ACHN (cell line): ENCODE data around the gene MYBPHL.

ENCODE experiments used
- DNase-seq: peaks from one replicate; pipeline ENCODE4 v3.0.0-alpha.2; 2015
- in situ Hi-C: cut with HindIII; loops from 2 replicates; pipeline ENCODE4 v1.10.0; 2017; ENCODE audit warnings: low sequenced_read_pairs, low pct_ligation_motif_present, low pct_unique_long_range_greater_than_20kb

Gene MYBPHL

GRCh38 chr1:109306832-109307273 lies at the start of gene MYBPHL:
MYBPHL (minus strand) TSS chr1:109307011; CDS start chr1:109306991, 20 bp downstream.
- in situ Hi-C loops = no loop called here
- DNase-seq = no peak

- in situ Hi-C loops = no loop called here
- no peak for DNase-seq
These were observed 49.7 kb upstream of the MYBPHL start for GRCh38 chr1:109356505-109356904.

GRCh38 chr1:109354929-109355328 lies 48.1 kb upstream of the MYBPHL start:
- no peak for DNase-seq
- in situ Hi-C loops = no loop called here

GRCh38 chr1:109351457-109351856 lies 44.6 kb upstream of the MYBPHL start:
- DNase-seq = no peak
- in situ Hi-C loops = no loop called here

GRCh38 chr1:109350655-109351054 lies 43.8 kb upstream of the MYBPHL start:
- in situ Hi-C loops = no loop called here

GRCh38 chr1:109350182-109350581 lies 43.4 kb upstream of the MYBPHL start:
- no peak for DNase-seq
- in situ Hi-C loops = no loop called here

More at GRCh38 chr1:109350655-109351054, 43.8 kb upstream of the MYBPHL start:
- DNase-seq = no peak

GRCh38 chr1:109347511-109347910 lies 40.7 kb upstream of the MYBPHL start:
- in situ Hi-C loops = no loop called here
- no peak for DNase-seq

- in situ Hi-C loops = no loop called here
- DNase-seq = no peak
These were observed 35.4 kb upstream of the MYBPHL start for GRCh38 chr1:109341944-109342930.

GRCh38 chr1:109338608-109339007 lies 31.8 kb upstream of the MYBPHL start:
- in situ Hi-C loops = no loop called here
- DNase-seq = no peak

- in situ Hi-C loops = no loop called here
- DNase-seq = no peak
These were observed 31.3 kb upstream of the MYBPHL start for GRCh38 chr1:109338091-109338490.

GRCh38 chr1:109335091-109335490 lies 28.3 kb upstream of the MYBPHL start:
- DNase-seq = no peak
- in situ Hi-C loops = no loop called here

- in situ Hi-C loops = no loop called here
- DNase-seq = no peak
These were observed 24.3 kb upstream of the MYBPHL start for GRCh38 chr1:109331113-109331512.

- DNase-seq = no peak
- in situ Hi-C loops = no loop called here
These were observed 20.5 kb upstream of the MYBPHL start for GRCh38 chr1:109327285-109327684.

- DNase-seq = no peak
- in situ Hi-C loops = no loop called here
These were observed 16.2 kb upstream of the MYBPHL start for GRCh38 chr1:109322974-109323373.

- in situ Hi-C loops = no loop called here
- no peak for DNase-seq
These were observed 12.3 kb upstream of the MYBPHL start for GRCh38 chr1:109319114-109319513.

GRCh38 chr1:109316506-109316905 lies 9.7 kb upstream of the MYBPHL start:
- in situ Hi-C loops = no loop called here
- DNase-seq = no peak

- in situ Hi-C loops = no loop called here
- no peak for DNase-seq
These were observed 8.5 kb upstream of the MYBPHL start for GRCh38 chr1:109315288-109315687.

- in situ Hi-C loops = no loop called here
- no peak for DNase-seq
These were observed 8.0 kb upstream of the MYBPHL start for GRCh38 chr1:109314795-109315194.

GRCh38 chr1:109312978-109313775 lies 6.4 kb upstream of the MYBPHL start:
- DNase-seq = no peak
- in situ Hi-C loops = no loop called here
